Measurements from ENCODE around the gene HCFC1. TPM values are rescaled to one million over a fixed set of nuclear protein-coding genes. Genes with fewer than 3 reads are reported as not detected.

The HCFC1 gene
- total RNA-seq, 1 donor, result 95.1 TPM

DNA sequence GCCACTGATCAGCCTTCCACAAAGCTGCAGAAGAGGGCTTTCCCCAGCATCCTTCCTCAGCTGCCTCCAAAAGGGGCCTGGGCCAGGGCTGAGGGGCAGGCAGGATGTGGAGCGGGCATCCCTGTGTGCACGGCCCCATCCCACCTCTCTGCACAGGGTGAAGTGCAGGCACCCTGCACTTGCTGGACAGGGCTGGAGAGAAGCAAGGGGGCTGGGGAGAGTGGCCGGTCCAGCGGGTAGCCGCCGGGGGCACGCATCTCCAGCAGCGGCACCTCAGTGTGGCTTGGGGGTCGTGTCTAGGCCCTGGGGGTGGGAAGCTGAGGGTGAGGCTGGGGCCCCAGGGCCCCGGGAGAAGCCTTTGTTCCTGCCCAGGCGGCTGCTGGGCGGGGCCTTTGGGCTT, 64.2 kb downstream of the HCFC1 start:
- no peak for DNase-seq (ENCODE audit: low read depth in 2 of 3, low spot score in 2 of 3)

DNA sequence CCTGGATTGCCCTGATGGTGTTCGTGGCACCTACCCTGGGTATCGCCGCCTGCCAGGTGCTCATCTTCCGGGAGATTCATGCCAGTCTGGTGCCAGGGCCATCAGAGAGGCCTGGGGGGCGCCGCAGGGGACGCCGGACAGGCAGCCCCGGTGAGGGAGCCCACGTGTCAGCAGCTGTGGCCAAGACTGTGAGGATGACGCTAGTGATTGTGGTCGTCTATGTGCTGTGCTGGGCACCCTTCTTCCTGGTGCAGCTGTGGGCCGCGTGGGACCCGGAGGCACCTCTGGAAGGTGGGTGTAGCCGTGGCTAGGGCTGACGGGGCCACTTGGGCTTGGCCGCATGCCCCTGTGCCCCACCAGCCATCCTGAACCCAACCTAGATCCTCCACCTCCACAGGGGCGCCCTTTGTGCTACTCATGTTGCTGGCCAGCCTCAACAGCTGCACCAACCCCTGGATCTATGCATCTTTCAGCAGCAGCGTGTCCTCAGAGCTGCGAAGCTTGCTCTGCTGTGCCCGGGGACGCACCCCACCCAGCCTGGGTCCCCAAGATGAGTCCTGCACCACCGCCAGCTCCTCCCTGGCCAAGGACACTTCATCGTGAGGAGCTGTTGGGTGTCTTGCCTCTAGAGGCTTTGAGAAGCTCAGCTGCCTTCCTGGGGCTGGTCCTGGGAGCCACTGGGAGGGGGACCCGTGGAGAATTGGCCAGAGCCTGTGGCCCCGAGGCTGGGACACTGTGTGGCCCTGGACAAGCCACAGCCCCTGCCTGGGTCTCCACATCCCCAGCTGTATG, 65.3 kb downstream of the HCFC1 start:
- peak in 1 of 3 donors; percentile 22 for DNase-seq (ENCODE audit: low read depth in 2 of 3, low spot score in 2 of 3)

DNA sequence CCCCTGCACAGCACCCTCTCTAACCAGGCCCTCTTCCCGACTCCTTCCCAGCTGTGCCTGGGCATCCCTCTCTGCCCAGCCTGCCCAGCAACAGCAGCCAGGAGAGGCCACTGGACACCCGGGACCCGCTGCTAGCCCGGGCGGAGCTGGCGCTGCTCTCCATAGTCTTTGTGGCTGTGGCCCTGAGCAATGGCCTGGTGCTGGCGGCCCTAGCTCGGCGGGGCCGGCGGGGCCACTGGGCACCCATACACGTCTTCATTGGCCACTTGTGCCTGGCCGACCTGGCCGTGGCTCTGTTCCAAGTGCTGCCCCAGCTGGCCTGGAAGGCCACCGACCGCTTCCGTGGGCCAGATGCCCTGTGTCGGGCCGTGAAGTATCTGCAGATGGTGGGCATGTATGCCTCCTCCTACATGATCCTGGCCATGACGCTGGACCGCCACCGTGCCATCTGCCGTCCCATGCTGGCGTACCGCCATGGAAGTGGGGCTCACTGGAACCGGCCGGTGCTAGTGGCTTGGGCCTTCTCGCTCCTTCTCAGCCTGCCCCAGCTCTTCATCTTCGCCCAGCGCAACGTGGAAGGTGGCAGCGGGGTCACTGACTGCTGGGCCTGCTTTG, 66.0 kb downstream of the HCFC1 start:
- no peak for DNase-seq (ENCODE audit: low read depth in 2 of 3, low spot score in 2 of 3)

DNA sequence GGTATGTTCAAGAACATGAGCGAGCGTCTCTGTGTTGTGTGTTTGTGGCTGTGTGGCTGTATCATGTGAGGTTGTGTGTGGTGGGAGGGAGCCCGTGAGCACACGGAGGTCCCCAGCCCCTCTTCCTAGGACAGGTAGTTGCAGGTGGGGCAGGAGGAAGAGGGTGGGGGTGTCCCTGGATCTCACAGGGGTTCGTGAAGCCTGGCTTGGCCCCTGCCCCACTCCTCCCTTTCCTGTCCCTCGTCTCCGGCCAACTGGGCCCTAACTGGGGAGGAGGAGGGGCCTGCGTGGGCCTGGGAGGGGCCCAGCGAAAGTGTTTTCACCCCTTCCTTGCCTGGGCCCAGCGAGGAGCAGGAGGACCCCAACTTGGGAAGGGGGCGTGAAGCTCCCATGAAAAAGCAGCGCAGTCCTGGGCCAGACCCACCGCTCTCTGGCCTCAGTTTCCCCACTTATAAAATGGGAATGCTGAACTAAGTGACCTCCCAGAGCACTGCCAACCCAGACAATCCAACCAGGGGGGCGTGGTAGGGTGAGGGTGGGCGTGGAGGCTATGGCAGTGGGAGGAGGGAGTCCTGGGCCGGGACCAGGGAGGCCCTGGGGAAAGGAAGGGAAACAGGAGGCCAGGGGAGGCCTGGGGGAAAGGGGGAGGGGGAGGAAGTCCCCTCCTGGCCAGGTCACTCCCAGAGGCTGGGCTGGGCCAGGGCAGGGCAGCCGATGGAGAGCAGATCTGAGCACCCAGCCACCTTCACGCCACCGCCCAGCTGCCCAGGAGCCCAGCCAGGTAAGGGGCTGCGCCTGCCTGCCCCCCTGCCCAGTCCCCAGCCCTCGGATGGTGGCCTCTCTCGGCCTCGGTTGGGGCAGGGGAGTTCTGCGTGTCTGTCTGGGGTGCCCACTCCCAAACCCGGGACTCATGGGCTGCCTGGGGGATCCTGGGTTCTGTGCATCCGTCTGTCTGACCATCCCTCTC, 67.3 kb downstream of the HCFC1 start, which contains the start of gene AVPR2:
Gene AVPR2, plus strand, starts transcription at position 683 of the 967 bp plus-strand sequence. CDS start 473 bp downstream, outside the sequence.
- DNase-seq (ENCODE audit: low read depth in 2 of 3, low spot score in 2 of 3), result no peak

DNA sequence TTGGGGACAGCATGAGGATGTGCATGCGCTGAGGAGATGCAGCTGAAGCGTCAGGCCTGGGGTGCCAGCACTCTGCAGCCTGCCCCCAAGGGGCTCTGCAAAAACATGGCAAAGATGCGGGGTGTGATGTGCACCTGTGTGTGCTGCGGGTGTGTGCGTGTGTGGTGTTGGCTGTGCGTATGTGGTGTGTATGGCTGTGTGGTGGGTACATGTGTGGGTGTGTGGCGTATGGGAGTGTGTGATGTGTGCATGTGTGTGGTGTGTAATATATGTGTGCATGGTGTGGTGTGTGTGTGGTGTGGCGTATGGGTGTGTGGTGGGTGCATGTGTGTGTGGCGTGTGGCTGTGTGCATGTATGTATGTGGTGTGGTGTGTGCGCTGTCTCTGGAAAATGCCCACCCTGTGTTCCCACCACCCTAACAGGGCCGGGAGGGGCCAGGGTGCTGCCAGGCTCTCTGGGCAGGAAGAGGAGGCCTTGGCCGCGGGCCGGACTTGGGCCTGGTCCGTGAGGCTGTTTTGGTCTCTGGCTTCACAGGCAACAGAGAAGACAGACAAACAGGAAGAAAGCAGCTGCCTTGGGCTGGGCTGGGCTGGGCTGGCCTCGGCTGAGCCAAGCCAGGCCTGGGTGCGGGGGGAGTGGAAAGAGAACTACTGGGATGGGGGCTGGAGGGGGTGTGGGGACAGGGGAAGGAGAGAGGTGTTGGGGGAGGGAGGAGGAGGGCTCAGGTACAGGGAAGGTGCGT, 68.2 kb downstream of the HCFC1 start:
- DNase-seq (ENCODE audit: low read depth in 2 of 3, low spot score in 2 of 3), result peak in 1 of 3 donors; percentile 4

DNA sequence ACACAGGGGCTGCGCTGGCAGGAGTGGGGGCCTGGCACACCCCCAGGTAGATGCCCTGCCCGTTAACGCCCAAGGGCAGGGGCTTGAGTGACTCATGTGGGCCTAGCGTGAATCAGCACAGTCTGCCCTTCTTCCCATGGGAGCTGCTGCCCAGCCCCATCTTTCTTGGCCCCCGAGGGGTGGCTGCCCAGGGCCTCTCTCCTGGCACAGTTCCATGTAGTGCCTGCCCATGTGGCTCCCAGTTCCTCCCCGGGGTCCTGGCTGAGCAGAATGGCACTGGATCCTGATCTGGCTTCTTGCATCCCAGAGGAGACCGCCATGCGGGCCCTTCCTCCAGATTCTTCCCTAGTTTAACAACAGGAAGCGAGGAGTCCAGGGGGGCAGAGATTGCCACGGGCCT, 69.2 kb downstream of the HCFC1 start:
- DNase-seq (ENCODE audit: low read depth in 2 of 3, low spot score in 2 of 3), result no peak

DNA sequence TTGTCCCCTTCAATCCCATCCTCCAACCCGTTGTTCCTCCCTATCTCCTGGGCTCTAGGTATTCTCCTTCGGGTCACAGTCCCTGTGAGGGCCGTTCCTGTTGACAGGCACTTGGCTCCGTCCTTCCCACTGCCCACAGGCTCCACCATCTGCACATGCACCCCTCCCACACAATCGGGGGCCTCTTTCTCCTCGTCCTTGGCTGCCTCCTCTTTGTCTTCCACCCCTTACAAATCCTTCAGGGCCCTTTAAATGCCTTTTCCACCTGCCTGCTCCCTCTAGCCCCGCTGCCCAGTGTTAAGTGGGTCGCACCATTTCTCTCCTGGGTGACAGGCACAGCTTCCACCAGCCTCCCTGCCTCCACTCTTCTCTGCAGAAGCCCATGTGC, 69.9 kb downstream of the HCFC1 start:
- no peak for DNase-seq (ENCODE audit: low read depth in 2 of 3, low spot score in 2 of 3)

DNA sequence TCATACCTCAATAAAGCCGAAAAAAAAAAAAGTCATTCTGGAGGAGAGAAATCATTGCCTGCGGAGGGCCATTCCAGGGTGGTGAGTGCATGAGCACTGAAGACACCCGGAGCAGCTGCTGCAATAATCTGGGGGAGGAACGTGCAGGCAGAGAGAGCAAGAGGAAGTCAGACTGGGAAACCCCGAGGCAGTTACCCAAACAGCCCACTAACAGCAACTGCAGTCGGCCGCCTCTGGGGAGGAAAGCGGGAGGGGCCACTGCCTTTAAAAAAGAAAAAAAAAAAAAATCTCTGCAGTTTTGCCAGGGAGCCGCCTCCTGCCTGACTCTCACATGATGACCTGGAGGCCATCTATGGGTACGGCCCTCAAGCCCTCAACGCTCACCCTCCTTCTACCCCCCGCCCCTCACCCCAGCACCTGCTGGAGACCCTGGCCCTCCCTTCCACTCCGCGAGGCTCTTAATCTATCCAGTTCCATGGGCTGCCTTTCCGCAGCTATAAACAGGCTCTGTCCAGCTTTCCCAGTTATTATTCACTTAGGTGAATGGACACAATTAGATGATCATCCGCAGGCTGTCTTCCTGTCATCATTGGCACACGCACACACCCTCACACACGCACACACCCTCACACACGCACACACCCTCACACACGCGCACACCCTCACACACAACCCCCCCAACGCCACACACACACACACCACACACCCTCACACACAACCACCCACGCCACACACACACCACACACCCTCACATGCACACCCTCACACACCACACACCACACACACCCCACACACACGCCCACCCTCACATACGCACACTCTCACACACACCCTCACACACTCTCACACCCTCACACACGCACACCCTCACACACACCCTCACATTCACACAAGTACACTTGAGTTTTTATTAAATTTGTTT, 70.5 kb downstream of the HCFC1 start:
- peak; percentile 26 to 84 (median 77) for DNase-seq (ENCODE audit: low read depth in 2 of 3, low spot score in 2 of 3)

DNA sequence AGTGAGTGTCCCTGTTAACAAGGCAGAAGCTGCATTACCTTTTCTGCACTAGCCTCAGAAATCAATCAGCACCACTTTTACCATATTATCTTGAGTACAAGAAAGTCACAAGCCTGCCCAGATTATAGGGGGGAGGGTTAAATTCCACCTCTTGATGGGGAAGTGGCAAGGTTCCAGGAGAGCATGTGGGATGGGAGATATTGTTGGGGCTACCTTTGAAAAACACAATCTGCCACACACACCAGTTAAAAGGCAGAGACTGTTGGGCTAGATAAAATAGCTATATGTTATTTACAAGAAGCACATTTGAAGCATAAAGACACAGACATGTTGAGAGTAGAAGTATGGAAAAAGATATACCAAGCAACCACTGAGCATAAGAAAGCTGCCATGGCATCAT, 73.7 kb downstream of the HCFC1 start:
- DNase-seq (ENCODE audit: low read depth in 2 of 3, low spot score in 2 of 3), result peak in 2 of 3 donors; percentile 52 to 73

Small RNA genes within 50 kb of the gene (small RNA-seq; reads per million reads assigned to genes)
- gene MIR3202-1, result not detected

Other genes with a start within 250 kb of the HCFC1 start
- 107 TPM for gene BCAP31, start 247.4 kb downstream of the HCFC1 start, total RNA-seq
- 17.2 TPM for gene ABCD1, start 247.0 kb downstream of the HCFC1 start, total RNA-seq
- 0.54 TPM for gene PLXNB3, start 207.6 kb downstream of the HCFC1 start, total RNA-seq
- gene SRPK3, start 190.8 kb downstream of the HCFC1 start, total RNA-seq, result 0.27 TPM
- gene IDH3G, start 177.4 kb downstream of the HCFC1 start, total RNA-seq, result 117 TPM
- 268 TPM for gene SSR4, start 177.2 kb downstream of the HCFC1 start, total RNA-seq
- under 0.01 TPM for gene PDZD4, start 141.3 kb downstream of the HCFC1 start, total RNA-seq
- gene L1CAM, start 85.6 kb downstream of the HCFC1 start, total RNA-seq, result under 0.01 TPM
- gene AVPR2, start 67.1 kb downstream of the HCFC1 start, total RNA-seq, result under 0.01 TPM
- 242 TPM for gene ARHGAP4, start 45.6 kb downstream of the HCFC1 start, total RNA-seq
- gene NAA10, start 36.8 kb downstream of the HCFC1 start, total RNA-seq, result 37.4 TPM
- gene RENBP, start 27.2 kb downstream of the HCFC1 start, total RNA-seq, result 37.7 TPM
- 15.6 TPM for gene TMEM187, start 936 bp upstream of the HCFC1 start, total RNA-seq
- gene IRAK1, start 48.1 kb upstream of the HCFC1 start, total RNA-seq, result 40.9 TPM
- 25.3 TPM for gene MECP2, start 125.9 kb upstream of the HCFC1 start, total RNA-seq
- gene OPN1LW, start 172.4 kb upstream of the HCFC1 start, total RNA-seq, result not detected
- gene OPN1MW, start 210.8 kb upstream of the HCFC1 start, total RNA-seq, result not detected
- gene OPN1MW2, start 247.9 kb upstream of the HCFC1 start, total RNA-seq, result not detected

All from hematopoietic multipotent progenitor cell (in vitro differentiated cells).